Mucosa of descending colon (tissue), 3 donors: ENCODE measurements around the gene PBX1. TPM values are rescaled to one million over a fixed set of nuclear protein-coding genes. Genes with fewer than 3 reads are reported as not detected.
A peak's percentile ranks its signal among the peaks of the same experiment; 100 is the strongest.

Experiments
- ATAC-seq: fragments of 200-7000 bp; cut with Tn5 transposase; one replicate; pipeline ENCODE4 v1.9.1; 2020; ENCODE audit warnings: mild to moderate bottlenecking, moderate library complexity
- DNase-seq, 3 donors: peaks; one replicate each; pipeline ENCODE4 v3.0.0-alpha.2; 2020
- H3K36me3 ChIP-seq: fragments of 200-600 bp; one replicate; pipeline ENCODE4 v1.8.0; 2021; ENCODE audit warnings: low read depth, mild to moderate bottlenecking
- H3K4me1 ChIP-seq: fragments of 200-600 bp; one replicate; pipeline ENCODE4 v1.8.0; 2021; ENCODE audit warnings: low read depth, mild to moderate bottlenecking
- H3K4me3 ChIP-seq: fragments of 200-600 bp; one replicate; pipeline ENCODE4 v1.8.0; 2021; ENCODE audit warnings: mild to moderate bottlenecking
- H3K9me3 ChIP-seq: fragments of 200-600 bp; one replicate; pipeline ENCODE4 v1.8.0; 2021; ENCODE audit warnings: mild to moderate bottlenecking
- CTCF ChIP-seq: fragments of 200-600 bp; IDR thresholded peaks from one replicate; pipeline ENCODE4 v1.8.0; 2022; ENCODE audit warnings: antibody characterized with exemption, mild to moderate bottlenecking
- intact Hi-C, 2 donors: fragments of 100-400 bp; cut with DNase I in 1 of 2; cut with micrococcal nuclease in 1 of 2; formaldehyde crosslinking; loops; one replicate each; pipeline versions ENCODE4 v1.11.0 to v1.11.1; 2022; cut with DNase I, micrococcal nuclease
- total RNA-seq, 3 donors: library from RNA; stranded (reverse); fragmentation: NEBNext Ultra II Directional in 2 of 3; extraction: Animal tissue kit (Norgen Biotek cat#: 25700) in 2 of 3; gene quantifications; one replicate each; pipeline versions ENCODE4 v1.2.1 to v1.2.4, GENCODE V29; 2021 to 2023
- donor health status: DM: no; HTN: no; CAD: no; lungs with moderate emphysema.
- donor health status: DM: no; HTN: no; CAD: no.
- donor health status: DM: no; HTN: yes; CAD: no.

Gene PBX1
- total RNA-seq, 3 donors from 2014 or later, result 52.6 to 182 (median 82.8) TPM

- intact Hi-C loops, result no loop called here
- Histone ChIP-seq H3K4me1 (no peaks in the 10 kb centered on the region), H3K36me3 (no peaks in the 10 kb centered on the region), H3K9me3 (no peaks in the 10 kb centered on the region), H3K4me3 (no peak overlapping the region)
- peak in 1 of 3 donors; percentile 35 for DNase-seq
- no peak for TF ChIP-seq CTCF
- ATAC-seq, result peak; percentile 22
Observed at GRCh38 chr1:164754088-164754600, 195.2 kb downstream of the PBX1 start.

GRCh38 chr1:164755690-164756089 lies 196.7 kb downstream of the PBX1 start:
- no peaks in the 10 kb centered on the region for H3K9me3 ChIP-seq
- ATAC-seq, result no peak
- H3K4me3 ChIP-seq, result no peak overlapping the region
- no peak for DNase-seq
- peaks cover under 1% of the 10 kb centered on the region for H3K4me1 ChIP-seq
- no peaks in the 10 kb centered on the region for H3K36me3 ChIP-seq
- intact Hi-C loops, result no loop called here
- no peak for TF ChIP-seq CTCF

GRCh38 chr1:164756741-164757140 lies 197.8 kb downstream of the PBX1 start:
- ATAC-seq (no peak), DNase-seq (no peak)
- TF ChIP-seq CTCF, result no peak
- peaks cover 2% of the 10 kb centered on the region for H3K4me1 ChIP-seq
- no peaks in the 10 kb centered on the region for H3K9me3 ChIP-seq
- H3K4me3 ChIP-seq, result no peak overlapping the region
- intact Hi-C loops, result no loop called here
- H3K36me3 ChIP-seq, result no peaks in the 10 kb centered on the region

GRCh38 chr1:164757625-164758024 lies 198.6 kb downstream of the PBX1 start:
- no peak for TF ChIP-seq CTCF
- Histone ChIP-seq H3K4me1 (peaks cover 2% of the 10 kb centered on the region), H3K4me3 (no peak overlapping the region), H3K36me3 (no peaks in the 10 kb centered on the region), H3K9me3 (no peaks in the 10 kb centered on the region)
- no peak for ATAC-seq
- intact Hi-C loops, result no loop called here
- DNase-seq, result no peak

- ATAC-seq (no peak), DNase-seq (no peak)
- H3K4me1 ChIP-seq, result peaks cover 2% of the 10 kb centered on the region
- no peaks in the 10 kb centered on the region for H3K36me3 ChIP-seq
- no peaks in the 10 kb centered on the region for H3K9me3 ChIP-seq
- no peak for TF ChIP-seq CTCF
- no peak overlapping the region for H3K4me3 ChIP-seq
- intact Hi-C loops, result no loop called here
Observed at GRCh38 chr1:164759144-164759920, 200.3 kb downstream of the PBX1 start.
